NB4 (cell line): ENCODE data around the gene CFAP92.

ENCODE experiments used
- DNase-seq: peaks from one replicate; pipeline ENCODE4 v3.0.0; 2010; ENCODE audit warnings: low read depth
- H3K4me3 ChIP-seq: one replicate; pipeline ENCODE4 v1.5.1; 2011; ENCODE audit warnings: mild to moderate bottlenecking, low read depth, low read length, moderate library complexity
- MYC ChIP-seq: IDR thresholded peaks from 2 replicates; pipeline ENCODE4 v1.6.1; 2011; ENCODE audit warnings: low read depth, low read length
- POLR2A ChIP-seq: IDR thresholded peaks from 2 replicates; pipeline ENCODE4 v1.6.1; 2011; ENCODE audit warnings: mild to moderate bottlenecking; ENCODE audit not compliant: insufficient read length; ENCODE audit errors: extremely low read depth
- TF ChIP-seq, protein P1 (sequence below): IDR thresholded peaks from one replicate; pipeline ENCODE4 v1.5.1; 2012; ENCODE audit warnings: low read depth, low read length
- TF ChIP-seq, protein P2 (sequence below): IDR thresholded peaks from 2 replicates; pipeline ENCODE4 v1.6.1; 2011; ENCODE audit warnings: low read depth, low read length

The CFAP92 gene

DNA sequence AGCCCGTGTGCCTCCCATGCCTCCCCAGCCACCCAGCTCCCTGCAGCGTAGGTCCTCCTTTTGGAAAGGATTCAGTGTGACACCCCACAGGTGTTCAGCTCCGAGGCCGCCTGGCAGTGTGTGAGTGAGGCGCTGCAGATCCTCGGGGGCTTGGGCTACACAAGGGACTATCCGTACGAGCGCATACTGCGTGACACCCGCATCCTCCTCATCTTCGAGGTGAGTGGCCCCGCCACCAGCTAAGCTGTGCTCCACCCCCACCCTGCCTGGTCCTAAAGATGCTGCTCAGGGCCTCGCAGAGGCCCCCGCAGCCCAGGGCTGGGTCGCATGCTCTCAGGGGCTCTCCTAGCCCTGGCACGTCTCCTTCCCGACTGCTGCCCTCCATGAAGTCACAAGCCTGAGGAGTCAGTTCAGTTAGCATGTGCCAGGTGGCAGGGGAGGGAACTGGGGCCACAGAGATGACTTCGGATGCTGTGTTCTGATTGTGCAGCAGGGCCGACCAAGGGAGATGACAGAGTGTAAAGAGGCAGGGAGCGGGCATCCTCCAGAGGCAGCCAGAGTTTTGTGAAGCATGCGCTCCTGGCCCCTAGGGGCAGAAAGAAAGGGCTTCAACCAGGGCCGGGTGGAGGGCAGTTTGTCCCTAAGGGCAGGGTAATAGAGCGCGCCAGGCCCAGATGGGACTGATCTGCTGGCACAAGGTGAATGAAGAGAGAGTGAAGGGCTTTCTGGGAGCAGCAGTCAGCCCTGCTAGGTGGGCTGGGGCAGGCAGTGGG is 87.7 kb downstream of the CFAP92 start:
- no peak overlapping the region for H3K4me3 ChIP-seq
- no peak for DNase-seq
- TF ChIP-seq, protein P1, sequence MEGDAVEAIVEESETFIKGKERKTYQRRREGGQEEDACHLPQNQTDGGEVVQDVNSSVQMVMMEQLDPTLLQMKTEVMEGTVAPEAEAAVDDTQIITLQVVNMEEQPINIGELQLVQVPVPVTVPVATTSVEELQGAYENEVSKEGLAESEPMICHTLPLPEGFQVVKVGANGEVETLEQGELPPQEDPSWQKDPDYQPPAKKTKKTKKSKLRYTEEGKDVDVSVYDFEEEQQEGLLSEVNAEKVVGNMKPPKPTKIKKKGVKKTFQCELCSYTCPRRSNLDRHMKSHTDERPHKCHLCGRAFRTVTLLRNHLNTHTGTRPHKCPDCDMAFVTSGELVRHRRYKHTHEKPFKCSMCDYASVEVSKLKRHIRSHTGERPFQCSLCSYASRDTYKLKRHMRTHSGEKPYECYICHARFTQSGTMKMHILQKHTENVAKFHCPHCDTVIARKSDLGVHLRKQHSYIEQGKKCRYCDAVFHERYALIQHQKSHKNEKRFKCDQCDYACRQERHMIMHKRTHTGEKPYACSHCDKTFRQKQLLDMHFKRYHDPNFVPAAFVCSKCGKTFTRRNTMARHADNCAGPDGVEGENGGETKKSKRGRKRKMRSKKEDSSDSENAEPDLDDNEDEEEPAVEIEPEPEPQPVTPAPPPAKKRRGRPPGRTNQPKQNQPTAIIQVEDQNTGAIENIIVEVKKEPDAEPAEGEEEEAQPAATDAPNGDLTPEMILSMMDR: no peak

DNA sequence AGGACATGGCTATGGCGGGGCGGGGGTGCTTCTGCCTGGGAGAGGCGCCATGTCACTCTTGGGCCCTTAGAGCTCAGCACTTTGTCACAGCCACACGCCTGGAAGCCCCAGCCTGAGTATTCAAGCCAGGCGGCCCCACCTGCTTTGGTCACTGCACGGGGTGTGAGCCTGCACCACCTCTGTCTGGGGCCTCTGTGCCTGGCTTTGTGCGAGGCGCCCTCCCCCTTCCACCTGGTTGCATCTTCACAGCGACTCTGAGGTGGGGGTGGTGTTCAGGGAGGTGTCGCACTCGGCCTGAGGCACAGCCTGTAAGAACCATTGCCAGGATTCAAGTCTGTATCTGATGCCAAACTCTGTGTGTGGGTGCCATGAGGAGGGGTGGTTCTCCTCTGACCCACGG is 90.4 kb downstream of the CFAP92 start:
- TF ChIP-seq, protein P2, sequence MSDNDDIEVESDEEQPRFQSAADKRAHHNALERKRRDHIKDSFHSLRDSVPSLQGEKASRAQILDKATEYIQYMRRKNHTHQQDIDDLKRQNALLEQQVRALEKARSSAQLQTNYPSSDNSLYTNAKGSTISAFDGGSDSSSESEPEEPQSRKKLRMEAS: no peak
- TF ChIP-seq POLR2A (no peak), MYC (no peak)
- TF ChIP-seq, protein P1: no peak
- no peak overlapping the region for H3K4me3 ChIP-seq
- no peak for DNase-seq

DNA sequence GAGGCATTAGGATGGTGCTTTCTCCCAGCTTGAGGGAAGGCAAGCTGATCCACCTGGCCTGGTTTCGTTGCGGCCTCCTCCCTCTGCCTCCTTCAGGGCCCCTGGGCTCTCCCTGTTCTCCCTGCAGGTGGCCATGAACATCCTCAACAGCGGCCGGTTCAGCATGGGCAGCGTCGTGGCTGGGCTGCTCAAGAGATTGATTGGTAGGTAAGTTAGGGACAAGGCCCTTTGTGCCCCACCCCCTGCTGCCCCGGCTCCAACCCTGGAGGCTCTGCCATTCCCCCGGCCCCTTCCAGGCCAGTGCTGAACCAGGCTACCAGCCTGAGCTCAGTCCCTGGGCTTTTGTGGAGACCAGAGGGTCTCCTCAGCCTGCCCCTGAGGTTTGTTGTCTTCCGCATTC is 91.5 kb downstream of the CFAP92 start:
- no peak for DNase-seq
- TF ChIP-seq POLR2A (no peak), MYC (no peak)
- TF ChIP-seq, protein P2: no peak
- TF ChIP-seq, protein P1: no peak
- H3K4me3 ChIP-seq: no peak overlapping the region

DNA sequence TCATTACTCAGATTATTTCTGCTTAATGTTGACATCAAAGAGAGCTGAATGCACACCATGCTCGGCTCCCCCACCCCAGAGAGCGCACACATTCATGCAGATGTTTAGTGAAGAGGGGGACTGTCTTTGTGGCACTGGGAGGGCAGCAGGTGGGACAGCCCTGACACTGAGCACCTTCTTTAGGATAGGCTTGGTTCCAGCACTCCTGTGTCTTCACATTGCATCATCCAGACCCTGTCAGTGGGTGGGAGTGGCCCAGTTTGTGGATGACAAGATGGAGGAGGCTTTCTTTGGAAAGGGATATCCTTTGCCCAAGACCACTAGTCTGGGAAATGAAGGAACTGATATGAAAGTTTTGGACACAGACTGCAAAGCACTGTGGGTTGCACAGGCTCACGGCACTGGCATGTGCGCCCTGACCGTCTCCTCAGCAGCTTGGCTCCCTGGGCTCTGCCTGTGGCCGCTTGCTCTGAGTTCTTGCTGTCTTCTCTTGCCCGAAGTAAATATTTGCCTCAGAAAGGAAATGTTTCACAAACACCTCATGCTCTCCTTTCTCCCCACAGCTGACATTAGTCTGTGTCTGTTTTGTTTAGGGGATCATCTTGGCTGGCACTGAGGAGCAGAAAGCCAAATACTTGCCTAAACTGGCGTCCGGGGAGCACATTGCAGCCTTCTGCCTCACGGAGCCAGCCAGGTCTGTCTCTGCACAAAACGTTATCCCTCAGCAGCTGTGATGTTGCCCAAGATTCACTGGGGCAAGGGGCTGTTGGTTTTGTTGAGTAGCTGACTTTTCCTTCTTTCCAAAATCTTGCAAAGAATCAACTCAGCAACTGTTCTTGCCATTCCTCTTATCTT is 97.8 kb downstream of the CFAP92 start:
- no peak overlapping the region for H3K4me3 ChIP-seq
- TF ChIP-seq POLR2A (no peak), MYC (no peak)
- TF ChIP-seq, protein P2: no peak
- TF ChIP-seq, protein P1: no peak
- no peak for DNase-seq

DNA sequence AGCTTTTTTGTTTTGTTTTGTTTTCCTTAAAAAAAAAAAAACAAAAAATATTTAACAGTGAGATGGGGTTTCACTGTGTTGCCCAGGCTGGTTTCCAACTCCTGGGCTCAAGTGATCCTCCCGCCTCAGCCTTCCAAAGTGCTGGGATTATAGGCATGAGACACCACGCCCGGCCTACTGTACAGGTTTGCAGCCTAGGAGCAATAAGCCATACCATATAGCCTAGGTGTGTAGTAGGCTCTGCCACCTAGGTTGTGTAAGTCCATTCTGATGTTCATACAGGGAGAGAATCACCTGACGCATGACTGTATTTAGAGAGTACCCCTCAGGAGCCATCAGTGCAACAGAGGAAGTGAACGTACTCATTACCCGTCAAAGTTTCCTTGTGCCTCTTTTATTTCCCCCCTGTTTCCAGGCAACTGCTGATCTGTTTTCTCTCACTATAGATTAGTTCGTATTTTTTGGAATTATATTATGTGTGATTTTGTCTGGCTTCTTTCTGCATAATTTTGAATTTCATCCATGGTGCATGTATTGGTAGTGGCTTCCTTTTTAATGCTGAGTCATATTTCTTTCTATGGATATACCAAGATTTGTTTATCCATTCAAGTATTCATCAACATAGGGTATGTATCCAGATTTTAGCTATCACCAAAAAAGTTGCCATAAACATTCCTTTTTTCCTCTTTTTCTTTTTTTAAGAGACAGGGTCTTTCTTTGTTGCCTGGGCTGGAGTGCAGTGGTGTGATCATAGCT is 104.6 kb downstream of the CFAP92 start:
- H3K4me3 ChIP-seq: no peak overlapping the region
- TF ChIP-seq, protein P1: no peak
- no peak for TF ChIP-seq POLR2A
- TF ChIP-seq, protein P2: no peak
- no peak for TF ChIP-seq MYC
- DNase-seq: no peak
